ENCODE data around the gene DYTN. TPM values are rescaled to one million over a fixed set of nuclear protein-coding genes. Genes with fewer than 3 reads are reported as not detected.

DYTN gene
- total RNA-seq, 2 donors from 2014 or later, result not detected

DNA sequence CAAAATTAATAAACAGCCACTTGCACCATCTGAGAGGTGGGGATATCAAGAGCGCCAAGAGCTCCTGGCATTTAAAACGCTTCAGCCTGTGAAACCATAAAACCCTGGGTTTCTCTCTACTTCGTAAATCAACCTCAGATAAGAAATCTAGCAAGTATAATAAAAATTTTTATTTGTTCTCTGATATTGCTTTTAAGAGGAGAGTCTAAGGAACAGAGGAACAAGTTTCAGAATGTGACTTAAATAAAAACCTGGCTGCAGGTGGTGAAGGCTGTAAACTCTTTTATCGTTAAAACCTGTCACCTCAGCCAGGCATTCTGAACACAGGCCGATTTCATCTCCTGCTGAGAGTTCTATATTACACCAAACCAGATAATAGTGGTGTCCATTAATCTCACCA, 9.9 kb downstream of the DYTN start:
- Histone ChIP-seq H3K4me3 (no peak overlapping the region), H3K4me1 (no peaks in the 10 kb centered on the region), H3K36me3 (no peaks in the 10 kb centered on the region), H3K27me3 (no peaks in the 10 kb centered on the region), H3K9me3 (no peaks in the 10 kb centered on the region), H3K27ac (no peak overlapping the region)
- TF ChIP-seq, protein P1, sequence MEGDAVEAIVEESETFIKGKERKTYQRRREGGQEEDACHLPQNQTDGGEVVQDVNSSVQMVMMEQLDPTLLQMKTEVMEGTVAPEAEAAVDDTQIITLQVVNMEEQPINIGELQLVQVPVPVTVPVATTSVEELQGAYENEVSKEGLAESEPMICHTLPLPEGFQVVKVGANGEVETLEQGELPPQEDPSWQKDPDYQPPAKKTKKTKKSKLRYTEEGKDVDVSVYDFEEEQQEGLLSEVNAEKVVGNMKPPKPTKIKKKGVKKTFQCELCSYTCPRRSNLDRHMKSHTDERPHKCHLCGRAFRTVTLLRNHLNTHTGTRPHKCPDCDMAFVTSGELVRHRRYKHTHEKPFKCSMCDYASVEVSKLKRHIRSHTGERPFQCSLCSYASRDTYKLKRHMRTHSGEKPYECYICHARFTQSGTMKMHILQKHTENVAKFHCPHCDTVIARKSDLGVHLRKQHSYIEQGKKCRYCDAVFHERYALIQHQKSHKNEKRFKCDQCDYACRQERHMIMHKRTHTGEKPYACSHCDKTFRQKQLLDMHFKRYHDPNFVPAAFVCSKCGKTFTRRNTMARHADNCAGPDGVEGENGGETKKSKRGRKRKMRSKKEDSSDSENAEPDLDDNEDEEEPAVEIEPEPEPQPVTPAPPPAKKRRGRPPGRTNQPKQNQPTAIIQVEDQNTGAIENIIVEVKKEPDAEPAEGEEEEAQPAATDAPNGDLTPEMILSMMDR (IDR thresholded peaks at IDR 0.05), result no peak
- no peak for DNase-seq (ENCODE audit: low spot score)

DNA sequence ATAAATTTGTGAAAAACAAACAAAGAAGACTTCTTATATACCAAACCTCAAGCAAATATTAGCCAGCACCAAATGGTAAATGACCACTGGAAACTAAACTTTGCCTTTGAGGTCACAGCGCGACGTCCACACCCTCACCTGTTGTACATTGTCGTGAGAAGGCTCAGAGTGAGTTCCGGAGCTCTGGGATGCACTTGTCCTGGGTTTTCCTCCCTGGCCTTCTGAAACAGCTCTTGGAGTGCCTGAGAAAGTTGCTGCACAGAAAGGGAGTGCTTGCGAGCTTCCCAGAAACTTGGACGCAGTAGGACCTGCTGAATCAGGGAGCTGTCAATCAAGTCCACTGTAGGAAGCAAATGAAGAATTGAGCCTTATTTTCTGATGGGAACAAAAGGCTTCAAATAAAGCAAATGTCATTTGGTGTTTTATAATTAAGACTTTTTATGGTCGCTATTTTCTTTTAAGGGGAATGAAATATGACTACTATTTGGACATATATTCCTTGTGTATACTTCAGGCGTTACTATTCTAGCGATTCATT, 11.0 kb downstream of the DYTN start:
- no peaks in the 10 kb centered on the region for H3K27me3 ChIP-seq
- no peak overlapping the region for H3K27ac ChIP-seq
- TF ChIP-seq, protein P1 (IDR thresholded peaks at IDR 0.05), result no peak
- DNase-seq (ENCODE audit: low spot score), result no peak
- no peaks in the 10 kb centered on the region for H3K9me3 ChIP-seq
- H3K4me3 ChIP-seq, result no peak overlapping the region
- no peaks in the 10 kb centered on the region for H3K4me1 ChIP-seq
- no peaks in the 10 kb centered on the region for H3K36me3 ChIP-seq

- Histone ChIP-seq H3K36me3 (no peaks in the 10 kb centered on the region), H3K4me3 (no peak overlapping the region), H3K4me1 (no peaks in the 10 kb centered on the region), H3K27ac (no peak overlapping the region), H3K9me3 (no peaks in the 10 kb centered on the region), H3K27me3 (no peaks in the 10 kb centered on the region)
- TF ChIP-seq, protein P1 (IDR thresholded peaks at IDR 0.05), result no peak
- DNase-seq (ENCODE audit: low spot score), result no peak
Observed at GRCh38 chr2:206701952-206702605, 16.1 kb downstream of the DYTN start.

DNA sequence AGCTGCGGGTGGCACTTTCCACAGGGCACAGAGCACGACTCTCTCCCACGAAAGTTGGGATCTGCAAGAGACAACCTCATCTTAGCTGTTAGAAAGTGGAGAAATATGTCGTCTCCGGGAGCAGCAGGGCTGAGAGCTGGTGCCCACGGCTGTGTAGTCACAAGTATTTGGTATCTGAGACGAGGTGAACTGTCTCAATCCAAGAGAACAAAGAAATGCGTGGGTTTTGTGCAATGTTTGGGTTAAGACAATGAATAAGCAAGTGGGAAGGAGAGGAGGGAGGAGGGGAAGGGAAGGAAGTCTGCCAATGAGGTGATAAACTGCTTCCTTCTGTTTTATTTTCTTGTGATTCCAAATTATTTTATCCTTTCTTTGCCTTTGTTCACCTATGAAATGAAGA, 18.0 kb downstream of the DYTN start:
- Histone ChIP-seq H3K9me3 (no peaks in the 10 kb centered on the region), H3K4me1 (no peaks in the 10 kb centered on the region), H3K27me3 (no peaks in the 10 kb centered on the region), H3K36me3 (no peaks in the 10 kb centered on the region), H3K4me3 (no peak overlapping the region), H3K27ac (no peak overlapping the region)
- TF ChIP-seq, protein P1 (IDR thresholded peaks at IDR 0.05), result no peak
- DNase-seq (ENCODE audit: low spot score), result no peak

- Histone ChIP-seq H3K4me3 (no peak overlapping the region), H3K9me3 (no peaks in the 10 kb centered on the region), H3K36me3 (no peaks in the 10 kb centered on the region), H3K4me1 (no peaks in the 10 kb centered on the region), H3K27ac (no peak overlapping the region), H3K27me3 (no peaks in the 10 kb centered on the region)
- no peak for DNase-seq (ENCODE audit: low spot score)
- TF ChIP-seq, protein P1 (IDR thresholded peaks at IDR 0.05), result no peak
Observed at GRCh38 chr2:206698811-206699210, 19.4 kb downstream of the DYTN start.

DNA sequence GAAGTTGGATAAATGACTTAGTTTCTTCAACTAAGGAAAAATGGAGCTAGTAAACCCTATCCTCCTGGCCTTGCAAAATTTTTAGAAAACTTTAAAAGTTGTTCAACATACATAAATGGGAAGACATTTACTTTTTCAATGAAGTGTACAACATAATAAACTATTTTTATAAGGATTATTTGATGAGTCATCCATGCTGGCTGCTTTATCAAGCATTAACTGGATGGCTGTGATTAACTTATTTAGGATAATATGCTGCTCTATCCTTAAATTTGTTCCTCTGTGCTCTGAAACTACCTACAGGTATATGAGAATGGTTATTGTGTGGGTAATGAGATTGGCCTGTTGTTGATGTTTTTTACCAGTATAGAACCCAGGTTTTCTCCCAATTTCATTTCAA, 21.3 kb downstream of the DYTN start:
- Histone ChIP-seq H3K27ac (no peak overlapping the region), H3K9me3 (no peaks in the 10 kb centered on the region), H3K4me3 (no peak overlapping the region), H3K27me3 (no peaks in the 10 kb centered on the region), H3K36me3 (no peaks in the 10 kb centered on the region), H3K4me1 (no peaks in the 10 kb centered on the region)
- no peak for DNase-seq (ENCODE audit: low spot score)
- TF ChIP-seq, protein P1 (IDR thresholded peaks at IDR 0.05), result no peak

Measured in right atrium auricular region (tissue), 2 donors.